H1 (cell line): ENCODE measurements around the gene CNGB1. TPM values are rescaled to one million over a fixed set of nuclear protein-coding genes. Genes with fewer than 3 reads are reported as not detected.

Experiments
- CTCF ChIA-PET: fragments of 300-600 bp; sonication (Branson Sonifier 250); formaldehyde crosslinking; loops from one replicate; lab custom pipeline; 2021; ENCODE audit not compliant: partially characterized antibody; lab: Charles Lee
- POLR2A ChIA-PET: fragments of 300-600 bp; sonication (Branson Sonifier 250); formaldehyde crosslinking; loops from one replicate; lab custom pipeline; 2021; ENCODE audit warnings: inconsistent platforms; ENCODE audit not compliant: partially characterized antibody; lab: Charles Lee
- DNase-seq, 2 experiments: peaks; one replicate each; pipeline versions ENCODE4 v3.0.0 to v3.0.0-alpha.2; 2010 to 2022; ENCODE audit warnings: low spot score in 2 of 2, low read depth in 1 of 2, mixed read lengths in 1 of 2
- FAIRE-seq: peaks from 2 replicates; lab custom pipeline; 2011; peaks lifted over from hg19 to GRCh38; lab: Jason Lieb, UNC
- H2AFZ ChIP-seq: 2 replicates; pipeline ENCODE4 v1.8.1; 2012; ENCODE audit warnings: low read length, inconsistent platforms
- H2AK5ac ChIP-seq: 2 replicates; pipeline ENCODE4 v1.6.1; 2013; ENCODE audit warnings: low read depth, low read length
- H2BK120ac ChIP-seq: replicated peaks from 2 replicates; pipeline ENCODE3; 2013; ENCODE audit warnings: low read depth, low read length, inconsistent platforms
- H2BK12ac ChIP-seq: 2 replicates; pipeline ENCODE4 v1.6.1; 2013; ENCODE audit warnings: low read depth, low read length
- H2BK15ac ChIP-seq: 2 replicates; pipeline ENCODE4 v1.6.1; 2013; ENCODE audit warnings: low read length
- H2BK20ac ChIP-seq: 2 replicates; pipeline ENCODE4 v1.6.1; 2013; ENCODE audit warnings: low read length
- H2BK5ac ChIP-seq: 2 replicates; pipeline ENCODE4 v1.6.1; 2013; ENCODE audit warnings: low read depth, low read length
- H3K14ac ChIP-seq: 2 replicates; pipeline ENCODE4 v1.6.1; 2013; ENCODE audit warnings: inconsistent platforms; ENCODE audit not compliant: insufficient read length
- H3K18ac ChIP-seq: 2 replicates; pipeline ENCODE4 v1.6.1; 2013; ENCODE audit warnings: low read length; ENCODE audit errors: extremely low read depth
- H3K23ac ChIP-seq: 2 replicates; pipeline ENCODE4 v1.6.1; 2013; ENCODE audit warnings: inconsistent platforms; ENCODE audit not compliant: insufficient read length
- H3K23me2 ChIP-seq: 2 replicates; pipeline ENCODE4 v1.6.1; 2013; ENCODE audit warnings: low read depth, low read length
- H3K27ac ChIP-seq: 2 replicates; pipeline ENCODE4 v1.6.1; 2011; ENCODE audit warnings: low read depth, low read length, inconsistent platforms
- H3K27me3 ChIP-seq, 4 experiments: replicated peaks in 1 of 4; 1 replicate in 1 of 4; 2 replicates in 3 of 4; pipeline versions ENCODE4 v1.6.1 to v1.8.1; 2011 to 2013; ENCODE audit warnings: low read length in 3 of 4, mild to moderate bottlenecking in 3 of 4, inconsistent platforms in 2 of 4, mixed read lengths in 2 of 4, moderate library complexity in 1 of 4; ENCODE audit not compliant: control insufficient read depth in 3 of 4, insufficient read depth in 3 of 4; ENCODE audit errors: extremely low read depth in 1 of 4
- H3K36me3 ChIP-seq, 4 experiments: 2 replicates each; pipeline versions ENCODE4 v1.6.1 to v1.8.1; 2011 to 2013; ENCODE audit warnings: mild to moderate bottlenecking in 4 of 4, low read length in 3 of 4, moderate library complexity in 2 of 4, control low read depth in 1 of 4, inconsistent platforms in 1 of 4; ENCODE audit not compliant: insufficient read depth in 4 of 4, control insufficient read depth in 2 of 4
- H3K4ac ChIP-seq: replicated peaks from 2 replicates; pipeline ENCODE3; 2013; ENCODE audit warnings: low read length, low read depth, mixed read lengths, inconsistent platforms; ENCODE audit not compliant: insufficient read length
- H3K4me1 ChIP-seq, 4 experiments: replicated peaks in 1 of 4; 1 replicate in 1 of 4; 2 replicates in 3 of 4; pipeline versions ENCODE4 v1.6.1 to v1.8.1; 2011 to 2013; ENCODE audit warnings: low read length in 3 of 4, inconsistent platforms in 2 of 4, mixed read lengths in 1 of 4; ENCODE audit not compliant: insufficient read depth in 4 of 4, control insufficient read depth in 3 of 4
- H3K4me2 ChIP-seq, 2 experiments: 2 replicates each; pipeline versions ENCODE4 v1.6.1 to v1.8.1; 2011 to 2013; ENCODE audit warnings: low read depth in 2 of 2, low read length in 2 of 2, control low read depth in 1 of 2, inconsistent platforms in 1 of 2, mild to moderate bottlenecking in 1 of 2; ENCODE audit not compliant: insufficient read depth in 1 of 2
- H3K4me3 ChIP-seq, 4 experiments: fragments of 200-600, 300-600 bp in 1 of 4; sonication (generic), shearing (Covaris generic), sonication (Bioruptor Twin) in 1 of 4; 2 replicates each; pipeline versions ENCODE4 v1.5.1 to v1.8.1; 2011 to 2016; ENCODE audit warnings: low read length in 4 of 4, low read depth in 3 of 4, control low read depth in 2 of 4, inconsistent platforms in 2 of 4, mild to moderate bottlenecking in 2 of 4, mixed read lengths in 1 of 4, moderate library complexity in 1 of 4; ENCODE audit not compliant: insufficient read depth in 2 of 4; ENCODE audit errors: extremely low read depth in 1 of 4
- H3K56ac ChIP-seq: replicated peaks from 2 replicates; pipeline ENCODE3; 2013; ENCODE audit warnings: low read depth, mild to moderate bottlenecking, mixed read lengths, low read length, inconsistent platforms; ENCODE audit not compliant: insufficient read length
- H3K79me1 ChIP-seq: 2 replicates; pipeline ENCODE4 v1.6.1; 2013; ENCODE audit warnings: low read depth, low read length, control low read depth
- H3K79me2 ChIP-seq, 2 experiments: 2 replicates each; pipeline versions ENCODE4 v1.6.1 to v1.8.1; 2012 to 2013; ENCODE audit warnings: low read length in 2 of 2, mild to moderate bottlenecking in 2 of 2, inconsistent platforms in 1 of 2; ENCODE audit not compliant: insufficient read depth in 2 of 2, control insufficient read depth in 1 of 2
- H3K9ac ChIP-seq, 4 experiments: replicated peaks in 1 of 4; 1 replicate in 1 of 4; 2 replicates in 3 of 4; pipeline versions ENCODE4 v1.6.1 to v1.8.1; 2011 to 2013; ENCODE audit warnings: low read depth in 3 of 4, low read length in 3 of 4, control low read depth in 2 of 4, mild to moderate bottlenecking in 2 of 4, moderate library complexity in 2 of 4, inconsistent platforms in 1 of 4; ENCODE audit errors: extremely low read depth in 1 of 4
- H3K9me3 ChIP-seq, 2 experiments: 2 replicates each; pipeline versions ENCODE4 v1.6.1 to v1.8.1; 2012 to 2013; ENCODE audit warnings: mild to moderate bottlenecking in 2 of 2, moderate library complexity in 2 of 2, control low read depth in 1 of 2, inconsistent platforms in 1 of 2, low read depth in 1 of 2, low read length in 1 of 2, mixed read lengths in 1 of 2; ENCODE audit not compliant: insufficient read depth in 2 of 2
- H4K20me1 ChIP-seq, 2 experiments: replicated peaks in 1 of 2; 2 replicates each; pipeline versions ENCODE3 to v1.8.1; 2011 to 2013; ENCODE audit warnings: inconsistent platforms in 2 of 2, low read length in 2 of 2, mild to moderate bottlenecking in 1 of 2; ENCODE audit not compliant: insufficient read depth in 2 of 2, control insufficient read depth in 1 of 2
- H4K5ac ChIP-seq: 2 replicates; pipeline ENCODE4 v1.6.1; 2013; ENCODE audit warnings: low read length, low read depth, mixed read lengths, inconsistent platforms; ENCODE audit not compliant: insufficient read length
- H4K8ac ChIP-seq: 2 replicates; pipeline ENCODE4 v1.8.0; 2013; ENCODE audit warnings: mild to moderate bottlenecking, moderate library complexity, low read length, inconsistent platforms; ENCODE audit not compliant: insufficient read depth; ENCODE audit errors: extremely low read depth
- H4K91ac ChIP-seq: replicated peaks from 2 replicates; pipeline ENCODE3; 2013; ENCODE audit warnings: low read length, mixed read lengths, inconsistent platforms; ENCODE audit not compliant: insufficient read length
- ATF2 ChIP-seq: IDR thresholded peaks from 2 replicates; pipeline ENCODE4 v1.6.1; 2012; ENCODE audit warnings: low read length, inconsistent platforms
- ATF3 ChIP-seq: IDR thresholded peaks from 2 replicates; pipeline ENCODE4 v1.6.1; 2011; ENCODE audit warnings: low read depth, mild to moderate bottlenecking, low read length; ENCODE audit not compliant: insufficient read depth
- CBX5 ChIP-seq: fragments of 300-800, 300-1000 bp; sonication (generic); IDR thresholded peaks from 2 replicates; pipeline ENCODE4 v1.7.1; 2016; ENCODE audit warnings: antibody characterized with exemption, low read length, low read depth
- CTCF ChIP-seq, 3 experiments: IDR thresholded peaks; 1 replicate in 2 of 3; 2 replicates in 1 of 3; pipeline versions ENCODE4 v1.5.1 to v1.6.1; 2011; ENCODE audit warnings: low read length in 3 of 3, mild to moderate bottlenecking in 3 of 3, inconsistent platforms in 2 of 3, low read depth in 1 of 3, moderate library complexity in 1 of 3; ENCODE audit not compliant: insufficient read depth in 1 of 3; ENCODE audit errors: control extremely low read depth in 1 of 3
- GABPA ChIP-seq: IDR thresholded peaks from 2 replicates; pipeline ENCODE4 v1.6.1; 2011; ENCODE audit warnings: mild to moderate bottlenecking, low read length, moderate library complexity, borderline replicate concordance; ENCODE audit not compliant: insufficient read depth
- HDAC2 ChIP-seq, 2 experiments: fragments of 300-600 bp in 1 of 2; sonication (generic) in 1 of 2; IDR thresholded peaks; 2 replicates each; pipeline ENCODE4 v1.6.1; 2011 to 2012; ENCODE audit warnings: low read depth in 2 of 2, low read length in 2 of 2, mild to moderate bottlenecking in 2 of 2, moderate library complexity in 2 of 2, borderline replicate concordance in 1 of 2, inconsistent platforms in 1 of 2
- KDM5A ChIP-seq: fragments of 200-600 bp; IDR thresholded peaks from 2 replicates; pipeline ENCODE4 v1.7.1; 2012; ENCODE audit warnings: mild to moderate bottlenecking, low read length, inconsistent platforms, mixed read lengths
- TAF1 ChIP-seq: IDR thresholded peaks from 2 replicates; pipeline ENCODE4 v1.6.1; 2011; ENCODE audit warnings: mild to moderate bottlenecking, low read depth, low read length
- WGBS, 2 experiments: shearing (Covaris generic) in 1 of 2; methylation state at CpG; one replicate each; pipeline versions ENCODE4 v1.1.6 to v1.1.7; 2013 to 2015; ENCODE audit warnings: low lambda C conversion rate in 2 of 2, mixed read lengths in 2 of 2, inconsistent platforms in 1 of 2, low coverage in 1 of 2, missing lambda C conversion rate in 1 of 2; ENCODE audit not compliant: insufficient replicate concordance in 2 of 2, insufficient coverage in 1 of 2, insufficient read length in 1 of 2; ENCODE audit errors: extremely low coverage in 1 of 2, missing lambda C conversion rate in 1 of 2; 5-methylcytosine and 5-hydroxymethylcytosine counted together
- polyA plus RNA-seq, 7 experiments: library from polyadenylated mRNA; depleted of rRNA in 3 of 7; stranded (reverse) in 5 of 7; unstranded in 2 of 7; fragments of >200 nt in 5 of 7; fragments of 200-250 nt in 2 of 7; gene quantifications; 1 replicate in 5 of 7; 2 replicates in 1 of 7; 4 replicates in 1 of 7; pipeline versions ENCODE4 v1.2.1 to v1.2.3, GENCODE V29; 2011 to 2013; ENCODE audit warnings: missing spikeins in 2 of 7, mixed read lengths in 2 of 7
- total RNA-seq: library from RNA; stranded (reverse); fragmentation: NEBNext Ultra II Directional; extraction: Animal tissue kit (Norgen Biotek cat#: 25700); gene quantifications from 2 replicates; pipeline ENCODE4 v1.2.1, GENCODE V29; 2021

CNGB1 gene
- total and polyA plus RNA-seq, 2 of the 8 experiments (the other 6 are each of a cell fraction or from before 2014, with no cell fraction given) = not detected

- WGBS, 2 experiments = 89% methylated on average over 3 of the region's 3 CpGs; no CpG with 5 or more reads in 1 of the 2 experiments
- DNase-seq (no peak), FAIRE-seq (no peak)
- Histone ChIP-seq H3K4ac (no peak overlapping the region), H3K27ac (no peak overlapping the region), H3K27me3 (no peaks in the 10 kb centered on the region), H2AFZ (no peak overlapping the region), H2BK12ac (no peak overlapping the region), H4K20me1 (peaks cover 0 to 2% of the 10 kb centered on the region in 2 experiments), H3K36me3 (peaks cover 0 to 11% (median 1%) of the 10 kb centered on the region in 4 experiments; a peak in 5 of 8 replicates), H3K23me2 (no peaks in the 10 kb centered on the region), H2AK5ac (no peak overlapping the region), H3K23ac (no peak overlapping the region), H2BK15ac (no peak overlapping the region), H3K9ac (no peak overlapping the region), H3K9me3 (no peaks in the 10 kb centered on the region), H2BK20ac (no peak overlapping the region), H3K14ac (no peak overlapping the region), H3K79me2 (peaks cover 0 to 3% of the 10 kb centered on the region in 2 experiments; a peak in 1 of 4 replicates), H4K5ac (no peak overlapping the region), H3K56ac (no peak overlapping the region), H3K79me1 (no peaks in the 10 kb centered on the region), H2BK120ac (no peak overlapping the region), H3K18ac (no peak overlapping the region), H2BK5ac (no peak overlapping the region), H4K8ac (no peak overlapping the region), H3K4me2 (no peak overlapping the region), H4K91ac (no peak overlapping the region), H3K4me3 (no peak overlapping the region), H3K4me1 (peaks cover 0 to 4% (median 1%) of the 10 kb centered on the region in 4 experiments; a peak in 3 of 7 replicates)
- POLR2A ChIA-PET = interaction anchor here (1.6 kb wide), 1 partner anchor 117 kb away, joined by 6 read pairs; the partner anchor contains the start of gene CFAP20
- CTCF ChIA-PET = interaction anchor here (0.9 to 2.8 kb wide), 3 partner anchors 86 to 110 kb away, joined by 3 to 12 read pairs (median 4); no protein-coding TSS in a partner anchor
- TF ChIP-seq HDAC2 (IDR thresholded peaks at IDR 0.05; ENCODE audit: borderline replicate concordance in 1 of 2, low read depth in 2 of 2, low read length in 2 of 2) = no peak
- no peak for TF ChIP-seq ATF3
- TF ChIP-seq TAF1 = no peak
- no peak for TF ChIP-seq KDM5A
- no peak for TF ChIP-seq ATF2
- no peak for TF ChIP-seq CBX5
- no peak for TF ChIP-seq GABPA
- TF ChIP-seq CTCF (IDR thresholded peaks at IDR 0.05; ENCODE audit: control extremely low read depth in 1 of 3, insufficient read depth in 1 of 3, low read depth in 1 of 3, low read length in 3 of 3) = no peak
These were observed 40.7 kb upstream of the CNGB1 start for GRCh38 chr16:58011652-58012051.
